Upper lobe of left lung (tissue), 4 donors: ENCODE results near the gene MGMT.

Experiments
- POLR2A ChIP-seq, 4 donors: fragments of 450-650 bp; IDR thresholded peaks; one replicate each; pipeline ENCODE4 v1.5.1; 2016 to 2017; ENCODE audit warnings: antibody characterized with exemption in 4 of 4, mild to moderate bottlenecking in 2 of 4
- POLR2AphosphoS5 ChIP-seq, 2 donors: sonication (generic); formaldehyde crosslinking; IDR thresholded peaks; one replicate each; pipeline ENCODE4 v1.5.1; 2017; ENCODE audit warnings: antibody characterized with exemption in 2 of 2
- TF ChIP-seq, protein P1 (sequence below), 6 experiments: fragments of 450-650 bp in 4 of 6; fragments of 200-600 bp in 2 of 6; sonication (generic) in 2 of 6; IDR thresholded peaks; one replicate each; pipeline ENCODE4 v1.5.1; 2016 to 2019; ENCODE audit warnings: antibody characterized with exemption in 6 of 6

DNA sequence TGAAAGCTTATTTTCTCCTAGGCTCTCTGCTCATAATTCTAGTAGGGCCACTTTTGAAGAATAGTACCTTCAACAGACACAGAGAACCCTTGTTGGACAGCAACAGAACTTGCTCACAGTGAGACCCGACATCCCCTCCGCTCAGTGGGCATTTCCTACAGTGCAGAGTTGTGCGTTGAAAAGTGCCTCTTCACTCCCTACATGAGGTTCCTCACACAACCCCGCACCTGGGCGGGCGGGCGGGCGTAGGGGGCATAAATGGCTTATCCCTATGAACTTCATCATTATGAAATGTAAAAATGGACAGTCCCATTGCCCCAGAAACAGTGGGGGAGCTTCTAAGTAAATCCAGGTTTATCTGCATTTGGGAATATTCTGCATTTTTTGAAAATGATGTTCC, 174.9 kb downstream of the MGMT start:
- TF ChIP-seq, protein P1, sequence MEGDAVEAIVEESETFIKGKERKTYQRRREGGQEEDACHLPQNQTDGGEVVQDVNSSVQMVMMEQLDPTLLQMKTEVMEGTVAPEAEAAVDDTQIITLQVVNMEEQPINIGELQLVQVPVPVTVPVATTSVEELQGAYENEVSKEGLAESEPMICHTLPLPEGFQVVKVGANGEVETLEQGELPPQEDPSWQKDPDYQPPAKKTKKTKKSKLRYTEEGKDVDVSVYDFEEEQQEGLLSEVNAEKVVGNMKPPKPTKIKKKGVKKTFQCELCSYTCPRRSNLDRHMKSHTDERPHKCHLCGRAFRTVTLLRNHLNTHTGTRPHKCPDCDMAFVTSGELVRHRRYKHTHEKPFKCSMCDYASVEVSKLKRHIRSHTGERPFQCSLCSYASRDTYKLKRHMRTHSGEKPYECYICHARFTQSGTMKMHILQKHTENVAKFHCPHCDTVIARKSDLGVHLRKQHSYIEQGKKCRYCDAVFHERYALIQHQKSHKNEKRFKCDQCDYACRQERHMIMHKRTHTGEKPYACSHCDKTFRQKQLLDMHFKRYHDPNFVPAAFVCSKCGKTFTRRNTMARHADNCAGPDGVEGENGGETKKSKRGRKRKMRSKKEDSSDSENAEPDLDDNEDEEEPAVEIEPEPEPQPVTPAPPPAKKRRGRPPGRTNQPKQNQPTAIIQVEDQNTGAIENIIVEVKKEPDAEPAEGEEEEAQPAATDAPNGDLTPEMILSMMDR (IDR thresholded peaks at IDR 0.05): no peak
- TF ChIP-seq POLR2A (IDR thresholded peaks at IDR 0.05) (no peak), POLR2AphosphoS5 (IDR thresholded peaks at IDR 0.05) (no peak)
